GM12878 (cell line): Measurements from ENCODE around the gene UBE2L5. TPM values are rescaled to one million over a fixed set of nuclear protein-coding genes. Genes with fewer than 3 reads are reported as not detected.

Source experiments
- BRCA1 ChIP-seq: IDR thresholded peaks from 2 replicates; pipeline ENCODE4 v1.6.1; 2011; ENCODE audit warnings: low read depth, low read length, improper control_type of control experiment
- CHD1 ChIP-seq: IDR thresholded peaks from 2 replicates; pipeline ENCODE4 v1.6.1; 2012; ENCODE audit warnings: low read depth, low read length, improper control_type of control experiment
- CHD4 ChIP-seq: fragments of 200-600 bp; sonication (generic); IDR thresholded peaks from 2 replicates; pipeline ENCODE4 v1.6.1; 2016; ENCODE audit warnings: mild to moderate bottlenecking
- CUX1 ChIP-seq: IDR thresholded peaks from 2 replicates; pipeline ENCODE4 v1.6.1; 2012; ENCODE audit warnings: improper control_type of control experiment, low read depth, low read length; ENCODE audit not compliant: insufficient replicate concordance
- HDGF ChIP-seq: fragments of 450-650 bp; IDR thresholded peaks from 2 replicates; pipeline ENCODE4 v1.6.1; 2016; ENCODE audit warnings: antibody characterized with exemption
- IRF4 ChIP-seq: IDR thresholded peaks from 2 replicates; pipeline ENCODE4 v1.6.1; 2011; ENCODE audit warnings: low read depth, low read length
- KAT2A ChIP-seq: conservative IDR thresholded peaks from 2 replicates; pipeline ENCODE4 v1.6.1; 2011; ENCODE audit warnings: low read depth, low read length; ENCODE audit not compliant: control insufficient read depth
- MLLT1 ChIP-seq: fragments of 450-650 bp; IDR thresholded peaks from 2 replicates; pipeline ENCODE4 v1.6.1; 2016; ENCODE audit warnings: mild to moderate bottlenecking
- MTA3 ChIP-seq: IDR thresholded peaks from 2 replicates; pipeline ENCODE4 v1.6.1; 2012; ENCODE audit warnings: low read length, inconsistent platforms, borderline replicate concordance
- PAX5 ChIP-seq: IDR thresholded peaks from 2 replicates; pipeline ENCODE4 v1.6.1; 2011; ENCODE audit warnings: low read depth, low read length, borderline replicate concordance
- PML ChIP-seq: IDR thresholded peaks from 2 replicates; pipeline ENCODE4 v1.6.1; 2012; ENCODE audit warnings: low read length, inconsistent platforms
- RELA ChIP-seq: fragments of 450-650 bp; IDR thresholded peaks from 2 replicates; pipeline ENCODE4 v1.8.0; 2014; ENCODE audit warnings: borderline replicate concordance; ENCODE audit not compliant: partially characterized antibody
- SP1 ChIP-seq: IDR thresholded peaks from one replicate; pipeline ENCODE4 v1.6.1; 2011; ENCODE audit warnings: low read depth, low read length
- SREBF2 ChIP-seq: IDR thresholded peaks from 2 replicates; pipeline ENCODE4 v1.6.1; 2012; ENCODE audit warnings: mild to moderate bottlenecking, low read length
- STAT1 ChIP-seq: fragments of 450-650 bp; conservative IDR thresholded peaks from 2 replicates; pipeline ENCODE4 v1.6.1; 2014; ENCODE audit warnings: antibody characterized with exemption, mild to moderate bottlenecking
- TCF12 ChIP-seq: IDR thresholded peaks from 2 replicates; pipeline ENCODE4 v1.6.1; 2011; ENCODE audit warnings: low read depth, mild to moderate bottlenecking, low read length
- USF2 ChIP-seq: IDR thresholded peaks from 2 replicates; pipeline ENCODE4 v1.6.1; 2011; ENCODE audit warnings: low read depth, low read length, improper control_type of control experiment, borderline replicate concordance
- ZBTB40 ChIP-seq: fragments of 450-650 bp; IDR thresholded peaks from 2 replicates; pipeline ENCODE4 v1.6.1; 2016; ENCODE audit warnings: mild to moderate bottlenecking, moderate library complexity, borderline replicate concordance
- ZNF207 ChIP-seq: fragments of 450-650 bp; IDR thresholded peaks from 2 replicates; pipeline ENCODE4 v1.6.1; 2014; ENCODE audit warnings: antibody characterized with exemption, mild to moderate bottlenecking, borderline replicate concordance
- polyA plus RNA-seq, 11 experiments: library from polyadenylated mRNA; depleted of rRNA in 4 of 11; unstranded in 6 of 11; stranded (reverse) in 5 of 11; fragments of >200 nt; fragmentation: Nextera tagmentation in 4 of 11; fragmentation: Illumina TruSeq in 1 of 11; extraction: Ambion mirVana in 4 of 11; extraction: Trizol in 1 of 11; gene quantifications; 1 replicate in 1 of 11; 2 replicates in 10 of 11; pipeline versions ENCODE4 v1.2.1 to v1.2.3, GENCODE V29; 2011 to 2016; ENCODE audit warnings: inconsistent platforms in 2 of 11, missing spikeins in 2 of 11, low read depth in 1 of 11
- total RNA-seq, 4 experiments: library from RNA; depleted of rRNA in 3 of 4; stranded (reverse); fragments of >200 nt in 3 of 4; fragmentation: Illumina TruSeq in 1 of 4; extraction: Trizol in 1 of 4; gene quantifications; 2 replicates each; pipeline versions ENCODE4 v1.2.1 to v1.2.3, GENCODE V29; 2013 to 2021

Gene UBE2L5
- total and polyA plus RNA-seq, 10 of the 15 experiments (the other 5 are each of a cell fraction or from before 2014, with no cell fraction given): 0.03 to 1.1 (median 0.19) TPM; not detected in 2

- TF ChIP-seq USF2 (no peak), BRCA1 (no peak), STAT1 (no peak), HDGF (no peak), CHD1 (no peak), KAT2A (no peak), CUX1 (no peak), SP1 (peak; percentile 92), PML (peak; percentile 83; the same call in 1 of the 2 replicates), RELA (peak; percentile 7), SREBF2 (0 out of 2 replicates have a peak, but pooled peaks have one; percentile 36), TCF12 (0 out of 2 replicates have a peak, but pooled peaks have one; percentile 54), ZBTB40 (no peak), ZNF207 (peak; percentile 62; the same call in 1 of the 2 replicates), IRF4 (no peak), PAX5 (peak; percentile 27; the same call in 1 of the 2 replicates), MLLT1 (no peak), CHD4 (no peak), MTA3 (no peak)
Measured at GRCh38 chr13:30465593-30466357, 43.5 kb downstream of the UBE2L5 start, which contains the start of gene HMGB1 (continued).
